Measurements from ENCODE around the gene FAT1. TPM values are rescaled to one million over a fixed set of nuclear protein-coding genes. Genes with fewer than 3 reads are reported as not detected.

The FAT1 gene
- total RNA-seq, 1 donor from 2014 or later: 408 TPM

DNA sequence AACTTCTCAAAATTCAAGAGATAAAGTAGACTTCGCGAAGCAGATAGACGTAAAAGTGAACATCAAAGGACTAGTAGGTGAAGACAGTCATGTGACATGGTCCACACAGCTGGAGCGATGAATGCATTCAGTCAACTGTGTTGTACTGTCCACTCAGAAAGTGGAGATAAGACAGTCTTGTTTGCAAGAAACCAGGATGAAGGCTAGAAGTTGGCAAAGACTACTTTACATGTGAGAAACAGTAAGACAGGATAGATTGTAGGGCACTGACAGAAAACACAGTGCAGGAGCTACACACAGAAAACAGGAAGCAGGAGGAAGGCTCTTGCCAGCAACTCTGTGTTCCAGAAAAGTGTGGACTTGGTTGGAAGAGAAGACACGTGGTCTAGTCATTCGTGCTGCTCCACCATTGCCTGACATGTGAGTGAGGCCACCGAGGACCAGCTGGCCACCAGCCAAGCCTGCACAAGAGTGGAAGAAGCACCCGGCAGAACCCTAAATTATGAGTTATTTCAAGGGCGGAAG is 78.9 kb downstream of the FAT1 start:
- DNase-seq (ENCODE audit: extremely low spot score, unreplicated experiment): no peak
- Mint-ChIP-seq H3K27ac (ENCODE audit: unreplicated experiment) (peak overlapping the region; percentile 64), H3K36me3 (ENCODE audit: unreplicated experiment) (peaks cover 30% of the 10 kb centered on the region), H3K27me3 (ENCODE audit: unreplicated experiment) (no peaks in the 10 kb centered on the region), H3K9me3 (ENCODE audit: unreplicated experiment) (no peaks in the 10 kb centered on the region), H3K4me3 (ENCODE audit: unreplicated experiment) (no peak overlapping the region), H3K4me1 (ENCODE audit: unreplicated experiment) (peaks cover 25% of the 10 kb centered on the region)
- TF ChIP-seq, protein P1, sequence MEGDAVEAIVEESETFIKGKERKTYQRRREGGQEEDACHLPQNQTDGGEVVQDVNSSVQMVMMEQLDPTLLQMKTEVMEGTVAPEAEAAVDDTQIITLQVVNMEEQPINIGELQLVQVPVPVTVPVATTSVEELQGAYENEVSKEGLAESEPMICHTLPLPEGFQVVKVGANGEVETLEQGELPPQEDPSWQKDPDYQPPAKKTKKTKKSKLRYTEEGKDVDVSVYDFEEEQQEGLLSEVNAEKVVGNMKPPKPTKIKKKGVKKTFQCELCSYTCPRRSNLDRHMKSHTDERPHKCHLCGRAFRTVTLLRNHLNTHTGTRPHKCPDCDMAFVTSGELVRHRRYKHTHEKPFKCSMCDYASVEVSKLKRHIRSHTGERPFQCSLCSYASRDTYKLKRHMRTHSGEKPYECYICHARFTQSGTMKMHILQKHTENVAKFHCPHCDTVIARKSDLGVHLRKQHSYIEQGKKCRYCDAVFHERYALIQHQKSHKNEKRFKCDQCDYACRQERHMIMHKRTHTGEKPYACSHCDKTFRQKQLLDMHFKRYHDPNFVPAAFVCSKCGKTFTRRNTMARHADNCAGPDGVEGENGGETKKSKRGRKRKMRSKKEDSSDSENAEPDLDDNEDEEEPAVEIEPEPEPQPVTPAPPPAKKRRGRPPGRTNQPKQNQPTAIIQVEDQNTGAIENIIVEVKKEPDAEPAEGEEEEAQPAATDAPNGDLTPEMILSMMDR (IDR thresholded peaks at IDR 0.05): no peak

DNA sequence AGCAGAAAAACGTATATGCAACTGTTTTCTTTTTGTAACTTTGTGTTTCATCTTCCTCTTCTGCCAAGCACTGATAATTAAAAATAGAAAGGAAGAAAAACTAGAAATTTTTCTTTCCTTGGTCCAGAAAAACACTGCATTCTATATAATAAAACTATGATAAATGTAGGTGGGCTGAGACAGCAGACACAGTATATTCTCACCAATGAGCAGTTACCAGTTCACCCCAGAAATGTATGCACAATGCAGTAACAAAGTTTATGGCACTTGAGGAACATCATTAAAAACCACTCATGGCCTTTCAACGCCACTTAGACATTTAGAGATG is 79.4 kb downstream of the FAT1 start:
- H3K4me1 Mint-ChIP-seq (ENCODE audit: unreplicated experiment): peaks cover 25% of the 10 kb centered on the region
- no peaks in the 10 kb centered on the region for H3K27me3 Mint-ChIP-seq (ENCODE audit: unreplicated experiment)
- H3K9me3 Mint-ChIP-seq (ENCODE audit: unreplicated experiment): no peaks in the 10 kb centered on the region
- no peak for DNase-seq (ENCODE audit: extremely low spot score, unreplicated experiment)
- peaks cover 28% of the 10 kb centered on the region for H3K36me3 Mint-ChIP-seq (ENCODE audit: unreplicated experiment)
- no peak overlapping the region for H3K4me3 Mint-ChIP-seq (ENCODE audit: unreplicated experiment)
- TF ChIP-seq, protein P1 (IDR thresholded peaks at IDR 0.05): no peak
- H3K27ac Mint-ChIP-seq (ENCODE audit: unreplicated experiment): peak overlapping the region; percentile 64

DNA sequence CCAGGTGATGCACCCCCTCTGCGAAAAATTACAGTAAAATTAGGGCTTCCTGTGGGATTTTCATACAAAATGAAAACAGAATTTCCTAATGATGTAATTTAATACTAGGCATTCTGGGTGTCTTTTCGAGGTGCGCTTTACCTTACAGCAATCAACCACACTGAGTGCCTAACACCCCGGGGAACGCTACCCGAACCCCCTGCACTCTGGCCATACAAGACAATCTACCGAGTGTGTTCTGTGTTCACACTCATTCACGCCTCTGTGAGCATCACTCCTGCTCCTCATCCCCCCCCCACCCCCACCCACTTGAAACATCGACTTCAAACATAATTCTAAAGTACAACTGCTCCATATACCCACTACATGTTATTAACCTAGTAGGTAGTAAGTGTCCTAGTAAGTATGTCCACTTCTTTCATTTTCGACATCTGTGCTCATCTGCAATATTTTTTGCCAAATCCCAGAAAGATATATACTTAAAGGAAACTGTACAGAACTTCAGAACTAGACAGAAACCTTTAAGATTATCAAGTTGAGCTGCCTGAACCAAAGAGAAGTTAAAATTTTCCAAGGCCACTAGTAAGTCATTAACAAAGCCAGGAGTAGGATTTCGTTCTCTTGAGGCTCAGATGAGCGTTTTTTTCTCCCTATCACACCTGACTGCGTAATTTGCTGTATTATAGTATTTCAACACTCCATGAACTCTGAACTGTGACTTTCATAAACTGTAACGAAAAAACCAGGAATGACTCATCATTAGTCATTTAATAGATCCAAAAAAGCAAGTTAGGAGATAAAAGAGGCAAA is 80.0 kb downstream of the FAT1 start:
- Mint-ChIP-seq H3K9me3 (ENCODE audit: unreplicated experiment) (no peaks in the 10 kb centered on the region), H3K27ac (ENCODE audit: unreplicated experiment) (peak overlapping the region; percentile 64), H3K36me3 (ENCODE audit: unreplicated experiment) (peaks cover 30% of the 10 kb centered on the region), H3K4me1 (ENCODE audit: unreplicated experiment) (peaks cover 24% of the 10 kb centered on the region), H3K4me3 (ENCODE audit: unreplicated experiment) (no peak overlapping the region), H3K27me3 (ENCODE audit: unreplicated experiment) (no peaks in the 10 kb centered on the region)
- DNase-seq (ENCODE audit: extremely low spot score, unreplicated experiment): no peak
- TF ChIP-seq, protein P1 (IDR thresholded peaks at IDR 0.05): no peak

DNA sequence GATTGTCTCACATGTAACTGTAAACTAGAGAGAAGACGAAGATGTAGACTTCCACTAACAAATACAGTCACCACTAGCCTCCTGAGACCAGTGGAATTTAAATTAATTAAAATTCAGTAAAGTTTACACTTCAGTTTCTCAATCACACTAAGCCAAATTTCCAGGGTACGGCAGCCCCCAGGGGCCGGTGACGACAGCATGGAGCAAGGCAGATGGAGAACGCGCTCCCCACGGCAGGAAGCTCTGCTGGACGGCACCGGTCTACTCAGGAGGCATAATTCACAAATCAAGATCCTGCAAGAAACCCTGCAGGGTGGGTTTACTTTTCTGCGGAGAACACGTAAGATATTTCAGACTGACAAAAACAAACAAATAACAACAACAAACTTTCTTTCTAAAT is 80.7 kb downstream of the FAT1 start:
- peaks cover 34% of the 10 kb centered on the region for H3K36me3 Mint-ChIP-seq (ENCODE audit: unreplicated experiment)

DNA sequence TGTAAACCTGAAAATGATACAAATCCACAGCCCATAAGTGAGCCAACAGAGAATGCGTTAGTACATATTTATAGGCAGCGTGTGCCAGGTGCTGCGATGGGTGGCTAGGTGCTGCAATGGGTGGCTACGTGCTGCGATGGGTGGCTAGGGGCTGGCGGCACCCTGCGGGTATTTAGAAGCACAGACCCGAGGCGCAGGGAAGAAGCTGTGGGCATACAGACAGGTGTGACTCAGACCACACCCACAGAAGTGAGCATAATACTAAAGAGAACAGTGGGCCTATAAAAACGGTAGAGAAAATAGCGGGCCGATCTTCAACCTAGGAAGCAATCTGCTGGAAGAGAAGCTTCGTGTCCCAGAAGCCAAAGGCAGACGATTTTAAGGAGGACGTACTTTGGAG is 81.1 kb downstream of the FAT1 start:
- TF ChIP-seq, protein P1 (IDR thresholded peaks at IDR 0.05): no peak
- Mint-ChIP-seq H3K27ac (ENCODE audit: unreplicated experiment) (peak overlapping the region; percentile 43), H3K9me3 (ENCODE audit: unreplicated experiment) (no peaks in the 10 kb centered on the region), H3K4me3 (ENCODE audit: unreplicated experiment) (no peak overlapping the region), H3K27me3 (ENCODE audit: unreplicated experiment) (no peaks in the 10 kb centered on the region), H3K4me1 (ENCODE audit: unreplicated experiment) (peaks cover 24% of the 10 kb centered on the region), H3K36me3 (ENCODE audit: unreplicated experiment) (peaks cover 30% of the 10 kb centered on the region)
- DNase-seq (ENCODE audit: extremely low spot score, unreplicated experiment): no peak

More for the DNA sequence above, 80.7 kb downstream of the FAT1 start:
- TF ChIP-seq, protein P1 (IDR thresholded peaks at IDR 0.05): no peak
- Mint-ChIP-seq H3K4me3 (ENCODE audit: unreplicated experiment) (no peak overlapping the region), H3K9me3 (ENCODE audit: unreplicated experiment) (no peaks in the 10 kb centered on the region), H3K27ac (ENCODE audit: unreplicated experiment) (peak overlapping the region; percentile 43), H3K27me3 (ENCODE audit: unreplicated experiment) (no peaks in the 10 kb centered on the region), H3K4me1 (ENCODE audit: unreplicated experiment) (peaks cover 24% of the 10 kb centered on the region)
- DNase-seq (ENCODE audit: extremely low spot score, unreplicated experiment): no peak
